Uterus (tissue), 2 donors: ENCODE data around the gene SLC2A8.

Source experiments
- POLR2A ChIP-seq, 2 donors: fragments of 450-650 bp; IDR thresholded peaks; one replicate each; pipeline ENCODE4 v1.6.1; 2016; ENCODE audit warnings: antibody characterized with exemption in 2 of 2, mild to moderate bottlenecking in 1 of 2, moderate library complexity in 1 of 2
- TF ChIP-seq, protein P1 (sequence below), 4 experiments: fragments of 200-600 bp in 2 of 4; fragments of 450-650 bp in 2 of 4; sonication (generic) in 2 of 4; IDR thresholded peaks; one replicate each; pipeline ENCODE4 v1.5.1; 2016 to 2019; ENCODE audit warnings: antibody characterized with exemption in 4 of 4, mild to moderate bottlenecking in 2 of 4, moderate library complexity in 1 of 4

DNA sequence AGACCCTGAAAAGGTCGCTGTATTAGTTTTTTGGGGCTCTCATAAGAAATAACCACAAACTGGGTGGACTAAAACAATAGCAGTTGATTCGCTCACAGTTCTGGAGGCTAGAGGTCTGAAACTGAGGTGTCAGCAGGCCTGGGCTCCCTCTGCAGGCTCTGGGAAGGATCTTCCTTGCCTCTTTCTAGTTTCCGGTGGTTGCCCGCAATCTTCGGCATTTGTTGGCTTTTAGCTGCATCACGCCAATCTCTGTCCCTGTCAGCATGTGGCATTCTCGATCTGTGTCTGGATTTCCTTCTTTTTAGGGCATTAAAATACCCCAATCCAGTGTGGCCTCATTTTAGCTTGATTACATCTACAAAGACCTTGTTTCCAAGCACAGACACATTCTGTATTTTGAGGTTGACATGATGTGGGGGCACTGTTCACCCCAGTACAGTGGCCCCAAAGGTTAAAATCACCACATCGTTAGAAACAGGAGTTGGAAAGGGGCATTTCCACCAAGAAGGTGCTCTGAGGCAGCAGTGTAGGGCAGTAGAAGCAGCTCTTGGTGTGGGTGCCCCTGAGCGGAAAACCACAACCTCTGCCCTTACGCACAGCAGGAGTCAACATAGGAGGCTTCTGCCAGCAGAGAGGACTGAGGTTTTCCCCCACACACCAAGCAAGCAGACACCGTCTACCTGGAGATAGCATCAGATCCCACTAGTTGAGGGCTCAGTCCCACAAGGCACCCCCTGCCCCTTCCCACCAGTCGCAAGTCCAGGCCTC lies 40.7 kb downstream of the SLC2A8 start:
- TF ChIP-seq, protein P1, sequence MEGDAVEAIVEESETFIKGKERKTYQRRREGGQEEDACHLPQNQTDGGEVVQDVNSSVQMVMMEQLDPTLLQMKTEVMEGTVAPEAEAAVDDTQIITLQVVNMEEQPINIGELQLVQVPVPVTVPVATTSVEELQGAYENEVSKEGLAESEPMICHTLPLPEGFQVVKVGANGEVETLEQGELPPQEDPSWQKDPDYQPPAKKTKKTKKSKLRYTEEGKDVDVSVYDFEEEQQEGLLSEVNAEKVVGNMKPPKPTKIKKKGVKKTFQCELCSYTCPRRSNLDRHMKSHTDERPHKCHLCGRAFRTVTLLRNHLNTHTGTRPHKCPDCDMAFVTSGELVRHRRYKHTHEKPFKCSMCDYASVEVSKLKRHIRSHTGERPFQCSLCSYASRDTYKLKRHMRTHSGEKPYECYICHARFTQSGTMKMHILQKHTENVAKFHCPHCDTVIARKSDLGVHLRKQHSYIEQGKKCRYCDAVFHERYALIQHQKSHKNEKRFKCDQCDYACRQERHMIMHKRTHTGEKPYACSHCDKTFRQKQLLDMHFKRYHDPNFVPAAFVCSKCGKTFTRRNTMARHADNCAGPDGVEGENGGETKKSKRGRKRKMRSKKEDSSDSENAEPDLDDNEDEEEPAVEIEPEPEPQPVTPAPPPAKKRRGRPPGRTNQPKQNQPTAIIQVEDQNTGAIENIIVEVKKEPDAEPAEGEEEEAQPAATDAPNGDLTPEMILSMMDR (IDR thresholded peaks at IDR 0.05) = no peak
- no peak for TF ChIP-seq POLR2A (IDR thresholded peaks at IDR 0.05)
